ENCODE measurements around the gene EEF2K.

DNA sequence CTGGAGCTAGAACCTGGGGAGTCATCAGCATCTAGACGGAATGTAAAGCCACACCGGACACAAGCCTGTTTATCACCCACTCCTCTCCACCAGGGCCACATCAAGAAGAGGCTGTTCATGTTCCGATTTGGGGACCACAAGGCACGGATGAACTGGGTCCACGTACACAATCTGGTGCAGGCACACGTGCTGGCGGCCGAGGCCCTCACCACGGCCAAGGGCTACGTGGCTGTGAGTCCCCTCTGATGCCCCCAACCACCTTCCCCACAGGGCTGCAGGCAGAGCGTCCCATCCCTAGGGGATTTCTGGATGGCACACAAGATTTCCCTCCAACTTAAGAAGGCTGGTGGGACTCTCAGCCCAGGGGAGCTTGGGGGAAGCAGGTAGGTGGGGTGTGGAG, 24.7 kb upstream of the EEF2K start:
- TF ChIP-seq, protein P1, sequence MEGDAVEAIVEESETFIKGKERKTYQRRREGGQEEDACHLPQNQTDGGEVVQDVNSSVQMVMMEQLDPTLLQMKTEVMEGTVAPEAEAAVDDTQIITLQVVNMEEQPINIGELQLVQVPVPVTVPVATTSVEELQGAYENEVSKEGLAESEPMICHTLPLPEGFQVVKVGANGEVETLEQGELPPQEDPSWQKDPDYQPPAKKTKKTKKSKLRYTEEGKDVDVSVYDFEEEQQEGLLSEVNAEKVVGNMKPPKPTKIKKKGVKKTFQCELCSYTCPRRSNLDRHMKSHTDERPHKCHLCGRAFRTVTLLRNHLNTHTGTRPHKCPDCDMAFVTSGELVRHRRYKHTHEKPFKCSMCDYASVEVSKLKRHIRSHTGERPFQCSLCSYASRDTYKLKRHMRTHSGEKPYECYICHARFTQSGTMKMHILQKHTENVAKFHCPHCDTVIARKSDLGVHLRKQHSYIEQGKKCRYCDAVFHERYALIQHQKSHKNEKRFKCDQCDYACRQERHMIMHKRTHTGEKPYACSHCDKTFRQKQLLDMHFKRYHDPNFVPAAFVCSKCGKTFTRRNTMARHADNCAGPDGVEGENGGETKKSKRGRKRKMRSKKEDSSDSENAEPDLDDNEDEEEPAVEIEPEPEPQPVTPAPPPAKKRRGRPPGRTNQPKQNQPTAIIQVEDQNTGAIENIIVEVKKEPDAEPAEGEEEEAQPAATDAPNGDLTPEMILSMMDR (IDR thresholded peaks at IDR 0.05): no peak
- TF ChIP-seq EZH2 (IDR thresholded peaks at IDR 0.05; ENCODE audit: borderline replicate concordance, insufficient read depth, low read depth, low read length, poor library complexity, severe bottlenecking): no peak
